ENCODE results near the gene RAMP3. TPM values are rescaled to one million over a fixed set of nuclear protein-coding genes. Genes with fewer than 3 reads are reported as not detected.
A peak's percentile ranks its signal among the peaks of the same experiment; 100 is the strongest.

The RAMP3 gene
- total and polyA plus RNA-seq, 3 experiments from 2014 or later, result not detected

DNA sequence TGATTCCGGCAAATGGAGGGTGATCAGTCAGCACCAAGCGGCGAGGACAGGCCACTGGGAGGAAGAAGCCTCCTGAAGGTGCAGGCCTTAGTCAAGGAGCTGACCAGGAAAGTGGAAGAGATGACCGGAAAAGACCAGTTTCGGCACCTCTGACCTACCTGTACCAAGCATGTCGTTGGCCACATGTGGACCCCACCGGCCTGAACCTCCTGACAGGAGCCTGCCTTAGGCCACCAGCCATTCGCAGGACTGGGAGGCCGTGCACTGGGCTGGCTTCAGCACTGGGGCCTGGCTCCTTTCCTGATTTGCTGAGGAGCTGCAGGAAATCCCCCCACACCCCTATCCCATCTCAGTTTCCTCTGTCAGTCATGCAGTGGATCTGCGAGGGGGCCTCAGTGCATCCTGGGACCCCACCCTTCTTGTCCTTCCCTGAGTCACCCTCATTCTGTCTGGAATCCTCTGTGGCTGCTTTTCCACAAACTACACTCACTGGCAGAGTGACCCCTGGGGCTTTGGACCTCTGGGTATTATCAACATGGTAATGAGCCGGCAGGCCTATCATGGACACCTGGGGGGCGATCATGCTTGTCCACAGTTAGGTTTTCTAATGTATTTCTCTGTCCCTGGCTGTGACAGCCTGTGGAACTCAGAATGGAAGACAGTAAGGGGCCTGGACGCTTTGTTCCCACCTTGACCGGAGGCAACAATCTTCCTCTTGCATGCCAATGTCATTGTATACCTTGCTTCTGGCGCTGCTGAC, 33.0 kb downstream of the RAMP3 start:
- no peaks in the 10 kb centered on the region for H3K36me3 Mint-ChIP-seq
- H3K9me3 ChIP-seq (ENCODE audit: low read length), result no peaks in the 10 kb centered on the region
- H3K36me3 ChIP-seq (ENCODE audit: insufficient read depth, low read length), result no peaks in the 10 kb centered on the region
- no peaks in the 10 kb centered on the region for H3K27me3 ChIP-seq (ENCODE audit: insufficient read depth, low read length, poor library complexity, severe bottlenecking)
- H3K4me3 ChIP-seq (ENCODE audit: low read length), result no peak overlapping the region
- CTCF ChIA-PET, result no interaction called here
- no peak for DNase-seq
- POLR2A ChIA-PET, result no interaction called here
- H3K27me3 Mint-ChIP-seq, result peaks cover 4 to 50% of the 10 kb centered on the region in 2 donors
- H3K4me3 Mint-ChIP-seq, result no peak overlapping the region
- no peaks in the 10 kb centered on the region for H3K4me1 Mint-ChIP-seq
- H3K27ac ChIP-seq (ENCODE audit: low read depth, low read length), result no peak overlapping the region
- H3K4me1 ChIP-seq (ENCODE audit: insufficient read depth, low read length), result no peaks in the 10 kb centered on the region
- no peak overlapping the region for H3K27ac Mint-ChIP-seq
- no peaks in the 10 kb centered on the region for H3K9me3 Mint-ChIP-seq

DNA sequence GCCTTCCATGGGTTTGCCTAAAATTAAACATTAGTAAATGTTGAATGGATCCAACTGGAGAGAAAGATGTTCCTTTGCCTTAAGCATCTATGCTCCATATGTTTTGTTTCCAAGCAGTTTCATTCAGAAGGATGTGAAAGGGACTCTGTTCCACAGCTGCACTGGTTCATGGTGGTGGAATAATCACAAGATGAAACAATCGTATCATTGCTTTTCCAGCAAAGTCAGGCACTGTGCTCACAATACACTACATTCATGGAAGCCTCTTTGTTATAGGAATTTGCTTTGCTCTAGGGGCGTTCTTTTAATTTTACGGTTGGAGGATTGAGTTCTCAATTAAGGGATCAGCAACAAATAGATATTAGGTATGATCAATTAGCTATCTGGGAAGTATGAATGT, 33.8 kb downstream of the RAMP3 start:
- Histone ChIP-seq H3K36me3 (ENCODE audit: insufficient read depth, low read length) (no peaks in the 10 kb centered on the region), H3K27ac (ENCODE audit: low read depth, low read length) (no peak overlapping the region), H3K9me3 (ENCODE audit: low read length) (no peaks in the 10 kb centered on the region), H3K27me3 (ENCODE audit: insufficient read depth, low read length, poor library complexity, severe bottlenecking) (no peaks in the 10 kb centered on the region), H3K4me1 (ENCODE audit: insufficient read depth, low read length) (no peaks in the 10 kb centered on the region), H3K4me3 (ENCODE audit: low read length) (no peak overlapping the region)
- Mint-ChIP-seq H3K4me3 (no peak overlapping the region), H3K36me3 (no peaks in the 10 kb centered on the region), H3K27ac (no peak overlapping the region), H3K4me1 (no peaks in the 10 kb centered on the region), H3K9me3 (no peaks in the 10 kb centered on the region), H3K27me3 (peaks cover 4 to 53% of the 10 kb centered on the region in 2 donors)
- no peak for DNase-seq
- CTCF ChIA-PET, result no interaction called here
- POLR2A ChIA-PET, result no interaction called here

DNA sequence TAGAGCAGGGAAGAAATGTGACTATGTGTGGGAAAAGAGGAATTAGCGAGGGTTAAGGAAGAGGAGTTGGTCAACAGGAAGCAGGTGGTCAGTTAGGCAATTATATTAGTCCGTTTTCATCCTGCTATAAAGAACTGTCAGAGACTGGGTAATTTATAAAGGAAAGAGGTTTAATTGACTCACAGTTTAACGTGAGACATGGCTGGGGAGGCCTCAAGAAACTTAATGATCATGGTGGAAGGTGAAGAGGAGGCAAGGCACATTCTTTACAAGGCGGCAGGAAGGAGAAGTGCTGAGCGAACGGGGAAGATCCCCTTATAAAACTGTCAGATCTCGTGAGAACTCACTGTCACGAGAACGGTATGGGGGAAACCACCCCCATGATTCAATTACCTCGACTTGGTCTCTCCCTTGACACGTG, 35.0 kb downstream of the RAMP3 start:
- Histone ChIP-seq H3K27ac (ENCODE audit: low read depth, low read length) (no peak overlapping the region), H3K4me3 (ENCODE audit: low read length) (no peak overlapping the region), H3K27me3 (ENCODE audit: insufficient read depth, low read length, poor library complexity, severe bottlenecking) (no peaks in the 10 kb centered on the region), H3K4me1 (ENCODE audit: insufficient read depth, low read length) (no peaks in the 10 kb centered on the region), H3K36me3 (ENCODE audit: insufficient read depth, low read length) (no peaks in the 10 kb centered on the region), H3K9me3 (ENCODE audit: low read length) (no peaks in the 10 kb centered on the region)
- H3K4me3 Mint-ChIP-seq, result no peak overlapping the region
- DNase-seq, result no peak
- no peaks in the 10 kb centered on the region for H3K36me3 Mint-ChIP-seq
- no peaks in the 10 kb centered on the region for H3K4me1 Mint-ChIP-seq
- no peak overlapping the region for H3K27ac Mint-ChIP-seq
- ChIA-PET POLR2A (no interaction called here), CTCF (no interaction called here)
- H3K9me3 Mint-ChIP-seq, result no peaks in the 10 kb centered on the region
- H3K27me3 Mint-ChIP-seq, result peaks cover 4 to 51% of the 10 kb centered on the region in 2 donors

- Histone ChIP-seq H3K36me3 (ENCODE audit: insufficient read depth, low read length) (no peaks in the 10 kb centered on the region), H3K4me3 (ENCODE audit: low read length) (no peak overlapping the region), H3K4me1 (ENCODE audit: insufficient read depth, low read length) (no peaks in the 10 kb centered on the region), H3K9me3 (ENCODE audit: low read length) (no peaks in the 10 kb centered on the region), H3K27ac (ENCODE audit: low read depth, low read length) (no peak overlapping the region), H3K27me3 (ENCODE audit: insufficient read depth, low read length, poor library complexity, severe bottlenecking) (no peaks in the 10 kb centered on the region)
- H3K27me3 Mint-ChIP-seq, result peaks cover 4 to 47% of the 10 kb centered on the region in 2 donors
- H3K9me3 Mint-ChIP-seq, result no peaks in the 10 kb centered on the region
- no peak for DNase-seq
- no peaks in the 10 kb centered on the region for H3K4me1 Mint-ChIP-seq
- CTCF ChIA-PET, result no interaction called here
- no peak overlapping the region for H3K27ac Mint-ChIP-seq
- POLR2A ChIA-PET, result no interaction called here
- H3K36me3 Mint-ChIP-seq, result no peaks in the 10 kb centered on the region
- no peak overlapping the region for H3K4me3 Mint-ChIP-seq
Observed at GRCh38 chr7:45193828-45194227, 36.2 kb downstream of the RAMP3 start.

DNA sequence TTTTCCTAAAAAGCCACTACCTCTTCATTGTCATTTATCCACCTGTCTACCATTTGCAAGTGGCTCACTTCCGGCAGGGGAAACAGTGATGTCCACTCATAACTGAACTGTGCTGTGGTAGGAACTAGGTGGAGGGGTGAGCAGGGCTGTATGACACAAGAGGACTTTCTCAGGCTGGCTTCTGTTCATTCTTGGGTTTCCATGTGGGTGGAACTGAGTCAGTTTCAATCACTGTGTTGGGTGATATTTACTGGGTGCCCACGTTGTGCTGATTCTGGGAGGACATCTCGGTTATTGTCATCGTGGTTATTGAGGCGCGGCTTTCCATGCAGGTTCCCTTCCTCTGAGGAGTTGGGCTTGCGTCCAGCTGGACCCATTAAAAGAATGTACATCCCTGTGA, 38.8 kb downstream of the RAMP3 start:
- H3K4me3 Mint-ChIP-seq, result no peak overlapping the region
- no peaks in the 10 kb centered on the region for H3K9me3 ChIP-seq (ENCODE audit: low read length)
- ChIA-PET POLR2A (no interaction called here), CTCF (no interaction called here)
- no peaks in the 10 kb centered on the region for H3K9me3 Mint-ChIP-seq
- H3K4me3 ChIP-seq (ENCODE audit: low read length), result no peak overlapping the region
- H3K4me1 Mint-ChIP-seq, result no peaks in the 10 kb centered on the region
- H3K4me1 ChIP-seq (ENCODE audit: insufficient read depth, low read length), result no peaks in the 10 kb centered on the region
- H3K36me3 Mint-ChIP-seq, result no peaks in the 10 kb centered on the region
- no peak overlapping the region for H3K27ac ChIP-seq (ENCODE audit: low read depth, low read length)
- DNase-seq, result no peak
- no peaks in the 10 kb centered on the region for H3K27me3 ChIP-seq (ENCODE audit: insufficient read depth, low read length, poor library complexity, severe bottlenecking)
- H3K27ac Mint-ChIP-seq, result peak overlapping the region in 1 of 8 donors; percentile 58
- no peaks in the 10 kb centered on the region for H3K36me3 ChIP-seq (ENCODE audit: insufficient read depth, low read length)
- peaks cover 4 to 36% of the 10 kb centered on the region in 2 donors for H3K27me3 Mint-ChIP-seq

DNA sequence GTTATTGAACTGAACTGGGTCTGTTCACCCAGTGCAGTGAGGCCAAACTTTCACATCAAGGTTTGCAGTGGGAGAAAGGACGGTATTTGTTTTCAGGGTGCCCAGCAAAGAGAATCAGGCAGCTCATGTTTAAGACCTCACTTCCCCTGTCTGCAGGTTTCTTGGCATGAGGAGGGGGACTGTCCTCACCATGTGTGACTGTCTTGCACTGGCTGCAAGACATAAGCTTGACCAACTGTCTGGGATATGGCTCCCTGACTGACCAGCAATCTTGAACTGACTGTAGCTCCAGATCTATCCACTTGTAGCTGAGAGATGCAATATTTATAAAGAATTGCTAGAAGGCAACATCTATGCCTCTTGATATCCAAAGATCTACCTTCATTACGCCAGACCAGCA, 39.9 kb downstream of the RAMP3 start:
- Histone ChIP-seq H3K27ac (ENCODE audit: low read depth, low read length) (no peak overlapping the region), H3K36me3 (ENCODE audit: insufficient read depth, low read length) (no peaks in the 10 kb centered on the region), H3K4me3 (ENCODE audit: low read length) (no peak overlapping the region), H3K27me3 (ENCODE audit: insufficient read depth, low read length, poor library complexity, severe bottlenecking) (no peaks in the 10 kb centered on the region), H3K9me3 (ENCODE audit: low read length) (no peaks in the 10 kb centered on the region), H3K4me1 (ENCODE audit: insufficient read depth, low read length) (no peaks in the 10 kb centered on the region)
- no peaks in the 10 kb centered on the region for H3K9me3 Mint-ChIP-seq
- no peak overlapping the region for H3K4me3 Mint-ChIP-seq
- no peaks in the 10 kb centered on the region for H3K36me3 Mint-ChIP-seq
- H3K27ac Mint-ChIP-seq, result no peak overlapping the region
- no peak for DNase-seq
- POLR2A ChIA-PET, result no interaction called here
- CTCF ChIA-PET, result no interaction called here
- H3K27me3 Mint-ChIP-seq, result peaks cover 4 to 28% of the 10 kb centered on the region in 2 donors
- H3K4me1 Mint-ChIP-seq, result no peaks in the 10 kb centered on the region

DNA sequence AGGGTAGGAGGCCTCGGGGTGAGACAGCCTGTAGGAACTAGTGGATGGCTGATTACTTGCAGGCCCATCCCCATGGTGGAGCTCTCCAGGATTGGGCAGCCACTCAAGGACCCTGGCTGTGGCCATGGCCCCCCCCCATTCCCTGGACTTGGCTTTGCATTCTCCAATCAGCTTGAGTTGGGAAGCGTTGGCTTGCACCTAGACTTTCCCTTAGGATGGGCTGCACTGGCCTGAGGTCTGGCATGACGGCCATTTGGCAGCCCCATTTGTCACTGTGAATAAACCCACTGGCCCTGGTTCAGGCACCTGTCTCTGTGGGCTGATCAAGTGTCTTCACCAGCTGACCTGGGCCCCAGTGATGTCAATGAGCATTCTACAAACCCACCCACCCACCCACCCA, 41.4 kb downstream of the RAMP3 start:
- H3K4me3 Mint-ChIP-seq, result no peak overlapping the region
- CTCF ChIA-PET, result no interaction called here

GRCh38 chr7:45199506-45199905, 41.9 kb downstream of the RAMP3 start:
- peaks cover 1 to 16% of the 10 kb centered on the region in 2 donors for H3K27me3 Mint-ChIP-seq
- H3K9me3 Mint-ChIP-seq, result no peaks in the 10 kb centered on the region
- Histone ChIP-seq H3K4me3 (ENCODE audit: low read length) (no peak overlapping the region), H3K36me3 (ENCODE audit: insufficient read depth, low read length) (no peaks in the 10 kb centered on the region), H3K4me1 (ENCODE audit: insufficient read depth, low read length) (no peaks in the 10 kb centered on the region), H3K9me3 (ENCODE audit: low read length) (no peaks in the 10 kb centered on the region), H3K27ac (ENCODE audit: low read depth, low read length) (no peak overlapping the region), H3K27me3 (ENCODE audit: insufficient read depth, low read length, poor library complexity, severe bottlenecking) (no peaks in the 10 kb centered on the region)
- H3K4me1 Mint-ChIP-seq, result peaks cover 5 to 10% (median 9%) of the 10 kb centered on the region in 3 donors
- no peaks in the 10 kb centered on the region for H3K36me3 Mint-ChIP-seq
- H3K4me3 Mint-ChIP-seq, result no peak overlapping the region
- ChIA-PET POLR2A (no interaction called here), CTCF (no interaction called here)
- no peak overlapping the region for H3K27ac Mint-ChIP-seq
- no peak for DNase-seq

More for the DNA sequence above, 41.4 kb downstream of the RAMP3 start:
- POLR2A ChIA-PET, result no interaction called here
- no peaks in the 10 kb centered on the region for H3K36me3 ChIP-seq (ENCODE audit: insufficient read depth, low read length)
- no peak overlapping the region for H3K27ac ChIP-seq (ENCODE audit: low read depth, low read length)
- H3K4me1 ChIP-seq (ENCODE audit: insufficient read depth, low read length), result no peaks in the 10 kb centered on the region
- Mint-ChIP-seq H3K36me3 (no peaks in the 10 kb centered on the region), H3K4me1 (peaks cover 0 to 5% (median 4%) of the 10 kb centered on the region in 3 donors), H3K27me3 (peaks cover 1 to 20% of the 10 kb centered on the region in 2 donors), H3K9me3 (no peaks in the 10 kb centered on the region), H3K27ac (no peak overlapping the region)
- no peaks in the 10 kb centered on the region for H3K9me3 ChIP-seq (ENCODE audit: low read length)
- no peak for DNase-seq
- no peaks in the 10 kb centered on the region for H3K27me3 ChIP-seq (ENCODE audit: insufficient read depth, low read length, poor library complexity, severe bottlenecking)
- H3K4me3 ChIP-seq (ENCODE audit: low read length), result no peak overlapping the region
